Measurements from ENCODE around the gene ETV6.

The ETV6 gene

GRCh38 chr12:11641522-11641921 lies 8.0 kb upstream of the ETV6 start:
- no peak overlapping the region for H3K9ac ChIP-seq (ENCODE audit: low read depth, low read length, poor library complexity, severe bottlenecking)
- H4K20me1 ChIP-seq (ENCODE audit: insufficient read depth, low read length, poor library complexity, severe bottlenecking), result no peaks in the 10 kb centered on the region
- no peak overlapping the region for H2AFZ ChIP-seq (ENCODE audit: low read length)
- H3K4me3 ChIP-seq (ENCODE audit: low read length, poor library complexity, severe bottlenecking), result no peak overlapping the region
- H3K27me3 ChIP-seq (ENCODE audit: insufficient read depth, low read length, poor library complexity, severe bottlenecking), result no peaks in the 10 kb centered on the region
- H3K4me1 ChIP-seq (ENCODE audit: insufficient read depth, low read length, poor library complexity, severe bottlenecking), result peaks cover 3% of the 10 kb centered on the region
- no peaks in the 10 kb centered on the region for H3K9me3 ChIP-seq (ENCODE audit: insufficient read depth, low read depth, low read length)
- no peak overlapping the region for H3K4me2 ChIP-seq (ENCODE audit: low read depth, low read length, poor library complexity, severe bottlenecking)
- no peaks in the 10 kb centered on the region for H3K79me2 ChIP-seq (ENCODE audit: insufficient read depth, low read length)
- H3K9me2 ChIP-seq (replicated peaks; ENCODE audit: low read depth, low read length), result no peaks in the 10 kb centered on the region
- no peaks in the 10 kb centered on the region for H3K36me3 ChIP-seq (ENCODE audit: insufficient read depth, low read length)
- no peaks in the 10 kb centered on the region for H3F3A ChIP-seq (ENCODE audit: low read depth)
- no peak for TF ChIP-seq EZH2phosphoT487 (IDR thresholded peaks at IDR 0.05; ENCODE audit: borderline replicate concordance)
- TF ChIP-seq, protein P1, sequence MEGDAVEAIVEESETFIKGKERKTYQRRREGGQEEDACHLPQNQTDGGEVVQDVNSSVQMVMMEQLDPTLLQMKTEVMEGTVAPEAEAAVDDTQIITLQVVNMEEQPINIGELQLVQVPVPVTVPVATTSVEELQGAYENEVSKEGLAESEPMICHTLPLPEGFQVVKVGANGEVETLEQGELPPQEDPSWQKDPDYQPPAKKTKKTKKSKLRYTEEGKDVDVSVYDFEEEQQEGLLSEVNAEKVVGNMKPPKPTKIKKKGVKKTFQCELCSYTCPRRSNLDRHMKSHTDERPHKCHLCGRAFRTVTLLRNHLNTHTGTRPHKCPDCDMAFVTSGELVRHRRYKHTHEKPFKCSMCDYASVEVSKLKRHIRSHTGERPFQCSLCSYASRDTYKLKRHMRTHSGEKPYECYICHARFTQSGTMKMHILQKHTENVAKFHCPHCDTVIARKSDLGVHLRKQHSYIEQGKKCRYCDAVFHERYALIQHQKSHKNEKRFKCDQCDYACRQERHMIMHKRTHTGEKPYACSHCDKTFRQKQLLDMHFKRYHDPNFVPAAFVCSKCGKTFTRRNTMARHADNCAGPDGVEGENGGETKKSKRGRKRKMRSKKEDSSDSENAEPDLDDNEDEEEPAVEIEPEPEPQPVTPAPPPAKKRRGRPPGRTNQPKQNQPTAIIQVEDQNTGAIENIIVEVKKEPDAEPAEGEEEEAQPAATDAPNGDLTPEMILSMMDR (conservative IDR thresholded peaks at IDR 0.05; ENCODE audit: low read length), result no peak

DNA sequence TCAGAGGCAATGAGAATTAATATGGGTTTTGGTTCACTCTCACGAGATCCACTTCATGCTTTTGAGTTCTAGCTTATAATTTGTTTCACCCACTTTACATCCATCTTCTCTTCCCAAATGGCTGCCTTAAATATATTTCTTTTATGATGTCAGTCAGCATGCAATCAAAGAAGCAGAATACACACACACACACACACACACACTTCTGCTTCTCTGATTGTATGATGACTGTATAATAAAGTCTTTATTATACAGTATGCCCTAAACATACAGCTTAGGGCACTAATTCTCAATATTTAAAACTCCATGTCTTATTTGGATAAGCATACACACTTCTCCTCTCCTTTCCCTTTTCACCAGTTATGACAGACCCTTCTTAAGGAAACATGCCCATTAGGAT lies 6.7 kb upstream of the ETV6 start:
- peaks cover 4% of the 10 kb centered on the region for H3K4me1 ChIP-seq (ENCODE audit: insufficient read depth, low read length, poor library complexity, severe bottlenecking)
- no peaks in the 10 kb centered on the region for H3K27me3 ChIP-seq (ENCODE audit: insufficient read depth, low read length, poor library complexity, severe bottlenecking)
- H3K4me2 ChIP-seq (ENCODE audit: low read depth, low read length, poor library complexity, severe bottlenecking), result no peak overlapping the region
- TF ChIP-seq, protein P1 (conservative IDR thresholded peaks at IDR 0.05; ENCODE audit: low read length), result no peak
- TF ChIP-seq EZH2phosphoT487 (IDR thresholded peaks at IDR 0.05; ENCODE audit: borderline replicate concordance), result no peak
- no peaks in the 10 kb centered on the region for H3K36me3 ChIP-seq (ENCODE audit: insufficient read depth, low read length)
- no peaks in the 10 kb centered on the region for H3F3A ChIP-seq (ENCODE audit: low read depth)
- H3K4me3 ChIP-seq (ENCODE audit: low read length, poor library complexity, severe bottlenecking), result no peak overlapping the region
- no peaks in the 10 kb centered on the region for H4K20me1 ChIP-seq (ENCODE audit: insufficient read depth, low read length, poor library complexity, severe bottlenecking)
- no peaks in the 10 kb centered on the region for H3K9me3 ChIP-seq (ENCODE audit: insufficient read depth, low read depth, low read length)
- H2AFZ ChIP-seq (ENCODE audit: low read length), result no peak overlapping the region
- H3K9ac ChIP-seq (ENCODE audit: low read depth, low read length, poor library complexity, severe bottlenecking), result no peak overlapping the region
- no peaks in the 10 kb centered on the region for H3K79me2 ChIP-seq (ENCODE audit: insufficient read depth, low read length)
- H3K9me2 ChIP-seq (replicated peaks; ENCODE audit: low read depth, low read length), result no peaks in the 10 kb centered on the region

DNA sequence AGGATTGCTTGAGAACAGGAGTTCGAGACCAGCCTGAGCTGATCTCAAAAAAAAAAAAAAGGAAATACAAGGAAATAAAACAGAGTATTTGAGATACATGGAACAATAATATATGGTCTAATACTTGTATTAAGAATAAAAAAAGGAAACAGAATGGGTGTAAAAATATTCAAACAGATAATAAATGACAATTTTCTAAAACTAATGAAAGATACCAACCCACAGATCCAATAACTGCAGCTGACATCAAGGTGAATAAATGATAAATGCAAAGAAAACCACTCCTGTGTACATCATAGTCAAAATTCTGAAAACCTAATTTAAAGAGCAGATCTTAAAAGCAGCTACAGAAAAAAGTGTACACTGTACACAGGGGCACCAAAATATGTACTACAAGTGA lies 4.1 kb upstream of the ETV6 start:
- peaks cover 4% of the 10 kb centered on the region; the same call in 1 of the 2 replicates for H3F3A ChIP-seq (ENCODE audit: low read depth)
- peaks cover under 1% of the 10 kb centered on the region for H3K27me3 ChIP-seq (ENCODE audit: insufficient read depth, low read length, poor library complexity, severe bottlenecking)

More for the DNA sequence above, 4.1 kb upstream of the ETV6 start:
- Histone ChIP-seq H3K9me3 (ENCODE audit: insufficient read depth, low read depth, low read length) (no peaks in the 10 kb centered on the region), H3K9me2 (replicated peaks; ENCODE audit: low read depth, low read length) (no peaks in the 10 kb centered on the region), H3K79me2 (ENCODE audit: insufficient read depth, low read length) (peaks cover 6% of the 10 kb centered on the region), H3K36me3 (ENCODE audit: insufficient read depth, low read length) (no peaks in the 10 kb centered on the region), H3K4me2 (ENCODE audit: low read depth, low read length, poor library complexity, severe bottlenecking) (no peak overlapping the region), H3K9ac (ENCODE audit: low read depth, low read length, poor library complexity, severe bottlenecking) (no peak overlapping the region), H3K4me1 (ENCODE audit: insufficient read depth, low read length, poor library complexity, severe bottlenecking) (peaks cover 9% of the 10 kb centered on the region), H4K20me1 (ENCODE audit: insufficient read depth, low read length, poor library complexity, severe bottlenecking) (no peaks in the 10 kb centered on the region), H2AFZ (ENCODE audit: low read length) (no peak overlapping the region), H3K4me3 (ENCODE audit: low read length, poor library complexity, severe bottlenecking) (no peak overlapping the region)
- TF ChIP-seq, protein P1 (conservative IDR thresholded peaks at IDR 0.05; ENCODE audit: low read length), result no peak
- TF ChIP-seq EZH2phosphoT487 (IDR thresholded peaks at IDR 0.05; ENCODE audit: borderline replicate concordance), result no peak
